ENCODE measurements around the gene BCL3. TPM values are rescaled to one million over a fixed set of nuclear protein-coding genes. Genes with fewer than 3 reads are reported as not detected.

The BCL3 gene
- total and polyA plus RNA-seq, 10 of the 15 experiments (the other 5 are each of a cell fraction or from before 2014, with no cell fraction given), result 0.55 to 22.7 (median 3.6) TPM

GRCh38 chr19:44806291-44806690 is 57.8 kb downstream of the BCL3 start:
- BruUV-seq (replicated peaks), result no TSS peak
- no peak for FAIRE-seq
- intact Hi-C loops (cut with micrococcal nuclease; ENCODE audit: unreplicated experiment), result no loop called here
- no peak for DNase-seq (ENCODE audit: low read depth, low spot score)
- RAD21 ChIA-PET (ENCODE audit: unreplicated experiment), result no interaction called here
- ATAC-seq, result no peak
- H3K9ac ChIP-seq (ENCODE audit: control insufficient read depth, insufficient read depth, low read length), result no peak overlapping the region
- SMC1A ChIA-PET (ENCODE audit: uncharacterized antibody, unreplicated experiment), result interaction anchor here (1.3 kb wide), 1 partner anchor 104 kb away, joined by 3 read pairs; no protein-coding TSS in a partner anchor
- POLR2A ChIA-PET, result no interaction called here
- in situ Hi-C loops (cut with MboI), result no loop called here
- CTCF ChIA-PET, result interaction anchor here (1.0 to 3.7 kb wide), 4 partner anchors 21 to 146 kb away, joined by 3 to 16 read pairs (median 5); no protein-coding TSS in a partner anchor
- H2AFZ ChIP-seq (ENCODE audit: control insufficient read depth, low read depth, low read length), result no peak overlapping the region
- H3K36me3 ChIP-seq (ENCODE audit: control insufficient read depth in 2 of 2, insufficient read depth in 2 of 2, low read length in 1 of 2), result no peaks in the 10 kb centered on the region
- H4K20me1 ChIP-seq (ENCODE audit: control insufficient read depth, insufficient read depth), result no peaks in the 10 kb centered on the region
- H3K27ac ChIP-seq (ENCODE audit: control insufficient read depth, insufficient read depth), result no peak overlapping the region
- WGBS (ENCODE audit: insufficient coverage, insufficient replicate concordance, low lambda C conversion rate, missing lambda C conversion rate), result 49% methylated on average over 7 of the region's 7 CpGs
- H3K4me1 ChIP-seq (ENCODE audit: control insufficient read depth, insufficient read depth, low read length), result no peaks in the 10 kb centered on the region
- no peaks in the 10 kb centered on the region for H3K9me3 ChIP-seq (replicated peaks; ENCODE audit: control insufficient read depth, insufficient read depth, low read length)
- H3K4me3 ChIP-seq, result no peak overlapping the region
- TF ChIP-seq KAT2A (conservative IDR thresholded peaks at IDR 0.05; ENCODE audit: control insufficient read depth, low read depth, low read length), result no peak
- no peak for TF ChIP-seq STAT3 (IDR thresholded peaks at IDR 0.05; ENCODE audit: low read depth, low read length)
- TF ChIP-seq ZBTB11 (CRISPR knock-in tag; IDR thresholded peaks at IDR 0.05), result no peak
- no peaks in the 10 kb centered on the region for H3K79me2 ChIP-seq (ENCODE audit: control insufficient read depth, insufficient read depth, low read length)
- no peaks in the 10 kb centered on the region; a peak in 2 of 4 replicates for H3K27me3 ChIP-seq (replicated peaks in 1 of 2; ENCODE audit: control insufficient read depth in 2 of 2, insufficient read depth in 2 of 2, low read length in 1 of 2)
- no peak overlapping the region for H3K4me2 ChIP-seq (ENCODE audit: control insufficient read depth, insufficient read depth)
